Measurements from ENCODE around the gene TTC22. TPM values are rescaled to one million over a fixed set of nuclear protein-coding genes. Genes with fewer than 3 reads are reported as not detected.

Gene TTC22
- polyA plus RNA-seq, 3 donors = 0.04 TPM; not detected in 2

DNA sequence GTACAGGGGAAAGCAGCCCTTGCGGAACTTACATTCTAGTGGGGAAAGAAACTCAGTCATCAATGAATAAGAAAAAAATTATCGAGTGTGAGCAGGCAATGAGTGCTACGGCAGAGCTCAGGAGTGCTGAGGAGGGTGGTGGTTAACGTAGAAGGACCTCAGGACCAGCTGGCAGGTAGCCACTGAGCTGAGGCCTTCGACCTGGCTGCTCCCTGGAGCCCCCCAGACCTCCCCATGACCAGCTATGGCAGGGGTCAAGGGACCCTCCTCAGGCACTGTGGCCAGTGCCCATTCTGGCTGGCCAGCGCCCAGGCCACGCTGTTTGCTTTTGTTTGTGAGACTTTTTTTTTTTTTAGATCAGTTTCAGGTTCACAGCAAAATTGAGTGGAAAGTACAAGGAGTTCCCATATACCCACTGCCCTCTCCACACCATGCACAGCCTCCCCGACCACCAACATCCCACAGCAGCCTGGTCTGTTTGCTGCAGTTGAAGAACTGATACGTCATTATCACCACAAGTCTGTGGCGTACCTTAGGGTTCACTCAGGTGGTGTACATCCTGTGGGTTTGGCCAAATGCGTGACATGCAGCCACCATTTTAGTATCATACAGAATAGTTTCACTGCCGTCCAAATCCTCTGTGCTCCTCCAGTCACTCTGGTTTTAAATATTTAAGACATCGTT, 11.8 kb upstream of the TTC22 start:
- Mint-ChIP-seq H3K27ac (no peak overlapping the region), H3K27me3 (ENCODE audit: low read depth in 3 of 3) (peaks cover 0 to 2% (median 0%) of the 10 kb centered on the region in 3 donors), H3K4me3 (no peak overlapping the region), H3K9me3 (peaks cover 0 to 3% (median 0%) of the 10 kb centered on the region in 7 donors), H3K36me3 (no peaks in the 10 kb centered on the region), H3K4me1 (peaks cover 5% of the 10 kb centered on the region)
- Histone ChIP-seq H3K27me3 (ENCODE audit: control insufficient read depth in 2 of 2, insufficient read depth in 2 of 2, low read length in 2 of 2) (no peaks in the 10 kb centered on the region), H2AFZ (ENCODE audit: insufficient read depth, low read depth, low read length, poor library complexity, severe bottlenecking) (no peak overlapping the region), H3K4me2 (replicated peaks; ENCODE audit: extremely low read depth, low read length, poor library complexity, severe bottlenecking) (no peak overlapping the region), H3K4me3 (replicated peaks in 1 of 3; ENCODE audit: low read depth in 2 of 3, low read length in 3 of 3) (no peak overlapping the region), H3K36me3 (replicated peaks in 1 of 2; ENCODE audit: control insufficient read depth in 1 of 2, insufficient read depth in 2 of 2, low read length in 2 of 2) (no peaks in the 10 kb centered on the region), H3K27ac (ENCODE audit: low read depth in 1 of 2, low read length in 2 of 2) (no peak overlapping the region), H4K20me1 (ENCODE audit: insufficient read depth, low read length) (no peaks in the 10 kb centered on the region), H3K79me2 (ENCODE audit: insufficient read depth, low read length) (no peaks in the 10 kb centered on the region), H3K4me1 (ENCODE audit: control insufficient read depth in 1 of 2, insufficient read depth in 2 of 2, low read length in 2 of 2) (peaks cover 0 to 3% of the 10 kb centered on the region in 2 donors), H3K9ac (ENCODE audit: insufficient read depth, low read length, poor library complexity, severe bottlenecking) (no peak overlapping the region), H3K9me3 (replicated peaks in 1 of 2; ENCODE audit: control insufficient read depth in 1 of 2, insufficient read depth in 1 of 2, low read length in 2 of 2) (no peaks in the 10 kb centered on the region)
- WGBS (ENCODE audit: insufficient coverage) = 88% methylated on average over 8 of the region's 13 CpGs
- TF ChIP-seq CTCF (IDR thresholded peaks at IDR 0.05) = no peak
- DNase-seq = no peak
- intact Hi-C loops (cut with micrococcal nuclease) = no loop called here

GRCh38 chr1:54811739-54812655, 10.9 kb upstream of the TTC22 start:
- TF ChIP-seq CTCF (IDR thresholded peaks at IDR 0.05) = no peak
- Histone ChIP-seq H3K27me3 (ENCODE audit: control insufficient read depth in 2 of 2, insufficient read depth in 2 of 2, low read length in 2 of 2) (no peaks in the 10 kb centered on the region), H3K9ac (ENCODE audit: insufficient read depth, low read length, poor library complexity, severe bottlenecking) (no peak overlapping the region), H3K4me2 (replicated peaks; ENCODE audit: extremely low read depth, low read length, poor library complexity, severe bottlenecking) (no peak overlapping the region), H3K36me3 (replicated peaks in 1 of 2; ENCODE audit: control insufficient read depth in 1 of 2, insufficient read depth in 2 of 2, low read length in 2 of 2) (no peaks in the 10 kb centered on the region), H2AFZ (ENCODE audit: insufficient read depth, low read depth, low read length, poor library complexity, severe bottlenecking) (no peak overlapping the region), H3K9me3 (replicated peaks in 1 of 2; ENCODE audit: control insufficient read depth in 1 of 2, insufficient read depth in 1 of 2, low read length in 2 of 2) (no peaks in the 10 kb centered on the region), H4K20me1 (ENCODE audit: insufficient read depth, low read length) (no peaks in the 10 kb centered on the region), H3K4me3 (replicated peaks in 1 of 3; ENCODE audit: low read depth in 2 of 3, low read length in 3 of 3) (no peak overlapping the region), H3K27ac (ENCODE audit: low read depth in 1 of 2, low read length in 2 of 2) (no peak overlapping the region), H3K79me2 (ENCODE audit: insufficient read depth, low read length) (no peaks in the 10 kb centered on the region), H3K4me1 (ENCODE audit: control insufficient read depth in 1 of 2, insufficient read depth in 2 of 2, low read length in 2 of 2) (peaks cover 0 to 12% of the 10 kb centered on the region in 2 donors)
- Mint-ChIP-seq H3K27me3 (ENCODE audit: low read depth in 3 of 3) (peaks cover 0 to 2% (median 0%) of the 10 kb centered on the region in 3 donors), H3K4me1 (peaks cover 13% of the 10 kb centered on the region), H3K9me3 (peaks cover 0 to 3% (median 0%) of the 10 kb centered on the region in 7 donors), H3K36me3 (no peaks in the 10 kb centered on the region), H3K27ac (no peak overlapping the region), H3K4me3 (no peak overlapping the region)
- intact Hi-C loops (cut with micrococcal nuclease) = no loop called here
- 93% methylated on average over 15 of the region's 18 CpGs for WGBS (ENCODE audit: insufficient coverage)
- no peak for DNase-seq
